ENCODE data around the gene VAV3.

DNA sequence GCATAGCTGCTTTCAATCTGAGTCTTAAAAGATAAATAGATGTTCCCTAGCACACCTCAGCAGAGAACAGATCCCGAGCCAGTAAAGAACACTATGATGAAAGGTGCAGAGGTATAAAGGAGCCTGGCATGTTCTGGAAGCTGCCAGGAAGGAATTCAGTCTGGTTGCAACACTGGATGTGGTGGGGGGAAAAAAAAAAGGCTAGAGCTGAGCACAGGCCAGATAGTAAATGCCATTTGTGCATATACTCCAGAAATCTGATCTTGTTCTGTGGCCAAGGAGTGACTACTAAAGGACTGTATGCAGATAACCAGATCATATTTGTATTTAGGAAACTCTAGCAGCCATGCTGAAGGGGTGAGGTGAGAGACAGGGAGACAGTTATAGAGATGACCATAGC lies 240.3 kb downstream of the VAV3 start:
- TF ChIP-seq ZBTB7B (CRISPR knock-in tag; IDR thresholded peaks at IDR 0.05) (no peak), PPARG (CRISPR knock-in tag; conservative IDR thresholded peaks at IDR 0.05) (no peak), ZNF367 (CRISPR knock-in tag; IDR thresholded peaks at IDR 0.05; ENCODE audit: borderline replicate concordance) (no peak), POLR2A (IDR thresholded peaks at IDR 0.05; ENCODE audit: insufficient read depth in 1 of 2, low read depth in 2 of 2, low read length in 2 of 2) (no peak), CBFB (CRISPR knock-in tag; IDR thresholded peaks at IDR 0.05) (no peak), SP4 (CRISPR knock-in tag; IDR thresholded peaks at IDR 0.05) (no peak), ZFP37 (CRISPR knock-in tag; IDR thresholded peaks at IDR 0.05; ENCODE audit: borderline replicate concordance) (no peak), ATF4 (CRISPR knock-in tag; IDR thresholded peaks at IDR 0.05) (no peak), ZNF468 (CRISPR knock-in tag; IDR thresholded peaks at IDR 0.05) (no peak)
- TF ChIP-seq, protein P1, sequence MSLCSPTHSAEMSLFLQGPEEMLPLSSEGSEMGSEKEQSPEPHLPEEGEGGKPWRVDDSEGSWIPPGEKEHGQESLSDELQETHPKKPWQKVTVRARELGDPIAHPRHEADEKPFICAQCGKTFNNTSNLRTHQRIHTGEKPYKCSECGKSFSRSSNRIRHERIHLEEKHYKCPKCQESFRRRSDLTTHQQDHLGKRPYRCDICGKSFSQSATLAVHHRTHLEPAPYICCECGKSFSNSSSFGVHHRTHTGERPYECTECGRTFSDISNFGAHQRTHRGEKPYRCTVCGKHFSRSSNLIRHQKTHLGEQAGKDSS (CRISPR knock-in tag; IDR thresholded peaks at IDR 0.05; ENCODE audit: borderline replicate concordance, low read depth): no peak
- TF ChIP-seq, protein P2, sequence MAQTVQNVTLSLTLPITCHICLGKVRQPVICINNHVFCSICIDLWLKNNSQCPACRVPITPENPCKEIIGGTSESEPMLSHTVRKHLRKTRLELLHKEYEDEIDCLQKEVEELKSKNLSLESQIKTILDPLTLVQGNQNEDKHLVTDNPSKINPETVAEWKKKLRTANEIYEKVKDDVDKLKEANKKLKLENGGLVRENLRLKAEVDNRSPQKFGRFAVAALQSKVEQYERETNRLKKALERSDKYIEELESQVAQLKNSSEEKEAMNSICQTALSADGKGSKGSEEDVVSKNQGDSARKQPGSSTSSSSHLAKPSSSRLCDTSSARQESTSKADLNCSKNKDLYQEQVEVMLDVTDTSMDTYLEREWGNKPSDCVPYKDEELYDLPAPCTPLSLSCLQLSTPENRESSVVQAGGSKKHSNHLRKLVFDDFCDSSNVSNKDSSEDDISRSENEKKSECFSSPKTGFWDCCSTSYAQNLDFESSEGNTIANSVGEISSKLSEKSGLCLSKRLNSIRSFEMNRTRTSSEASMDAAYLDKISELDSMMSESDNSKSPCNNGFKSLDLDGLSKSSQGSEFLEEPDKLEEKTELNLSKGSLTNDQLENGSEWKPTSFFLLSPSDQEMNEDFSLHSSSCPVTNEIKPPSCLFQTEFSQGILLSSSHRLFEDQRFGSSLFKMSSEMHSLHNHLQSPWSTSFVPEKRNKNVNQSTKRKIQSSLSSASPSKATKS (CRISPR knock-in tag; IDR thresholded peaks at IDR 0.05): no peak
- TF ChIP-seq, protein P3, sequence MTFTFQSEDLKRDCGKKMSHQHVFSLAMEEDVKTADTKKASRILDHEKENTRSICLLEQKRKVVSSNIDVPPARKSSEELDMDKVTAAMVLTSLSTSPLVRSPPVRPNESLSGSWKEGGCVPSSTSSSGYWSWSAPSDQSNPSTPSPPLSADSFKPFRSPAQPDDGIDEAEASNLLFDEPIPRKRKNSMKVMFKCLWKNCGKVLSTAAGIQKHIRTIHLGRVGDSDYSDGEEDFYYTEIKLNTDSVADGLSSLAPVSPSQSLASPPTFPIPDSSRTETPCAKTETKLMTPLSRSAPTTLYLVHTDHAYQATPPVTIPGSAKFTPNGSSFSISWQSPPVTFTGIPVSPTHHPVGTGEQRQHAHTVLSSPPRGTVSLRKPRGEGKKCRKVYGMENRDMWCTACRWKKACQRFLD (CRISPR knock-in tag; IDR thresholded peaks at IDR 0.05; ENCODE audit: borderline replicate concordance): no peak
- TF ChIP-seq, protein P4, sequence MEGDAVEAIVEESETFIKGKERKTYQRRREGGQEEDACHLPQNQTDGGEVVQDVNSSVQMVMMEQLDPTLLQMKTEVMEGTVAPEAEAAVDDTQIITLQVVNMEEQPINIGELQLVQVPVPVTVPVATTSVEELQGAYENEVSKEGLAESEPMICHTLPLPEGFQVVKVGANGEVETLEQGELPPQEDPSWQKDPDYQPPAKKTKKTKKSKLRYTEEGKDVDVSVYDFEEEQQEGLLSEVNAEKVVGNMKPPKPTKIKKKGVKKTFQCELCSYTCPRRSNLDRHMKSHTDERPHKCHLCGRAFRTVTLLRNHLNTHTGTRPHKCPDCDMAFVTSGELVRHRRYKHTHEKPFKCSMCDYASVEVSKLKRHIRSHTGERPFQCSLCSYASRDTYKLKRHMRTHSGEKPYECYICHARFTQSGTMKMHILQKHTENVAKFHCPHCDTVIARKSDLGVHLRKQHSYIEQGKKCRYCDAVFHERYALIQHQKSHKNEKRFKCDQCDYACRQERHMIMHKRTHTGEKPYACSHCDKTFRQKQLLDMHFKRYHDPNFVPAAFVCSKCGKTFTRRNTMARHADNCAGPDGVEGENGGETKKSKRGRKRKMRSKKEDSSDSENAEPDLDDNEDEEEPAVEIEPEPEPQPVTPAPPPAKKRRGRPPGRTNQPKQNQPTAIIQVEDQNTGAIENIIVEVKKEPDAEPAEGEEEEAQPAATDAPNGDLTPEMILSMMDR (CRISPR knock-in tag; IDR thresholded peaks at IDR 0.05): no peak
